ENCODE data around the gene NPAS3. TPM values are rescaled to one million over a fixed set of nuclear protein-coding genes. Genes with fewer than 3 reads are reported as not detected.

NPAS3 gene
- total and polyA plus RNA-seq, 2 of the 8 experiments (the other 6 are each of a cell fraction or from before 2014, with no cell fraction given), result 0.11 to 0.60 TPM

DNA sequence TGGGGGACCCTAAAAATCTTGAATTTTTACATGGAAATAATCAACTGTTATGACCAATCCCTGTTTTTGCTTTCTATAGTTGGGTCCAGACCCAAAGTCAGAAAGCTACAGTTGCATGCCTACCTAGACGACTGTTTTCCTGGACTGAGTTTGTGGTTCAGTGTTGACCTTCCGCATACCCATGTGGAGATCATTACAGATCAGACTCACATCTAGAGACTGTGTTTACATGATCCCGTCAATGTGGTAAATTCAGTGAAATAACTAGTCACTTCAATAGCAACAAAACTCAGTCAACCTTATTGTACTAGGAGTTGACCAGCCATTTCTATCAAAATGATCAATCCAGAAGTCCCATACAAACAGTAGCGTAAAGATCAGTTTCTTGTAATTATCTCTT lies 754.6 kb downstream of the NPAS3 start:
- ChIA-PET CTCF (ENCODE audit: partially characterized antibody) (interaction anchor here (0.6 to 0.7 kb wide), 3 partner anchors 125 to 673 kb away, joined by 3 read pairs; no protein-coding TSS in a partner anchor), POLR2A (ENCODE audit: partially characterized antibody) (no interaction called here)
- FAIRE-seq (no peak), DNase-seq (ENCODE audit: low read depth in 1 of 2, low spot score in 2 of 2) (no peak)
- Histone ChIP-seq H4K91ac (replicated peaks; ENCODE audit: insufficient read length, low read length) (no peak overlapping the region), H3K4me3 (ENCODE audit: extremely low read depth in 1 of 4, insufficient read depth in 2 of 4, low read depth in 3 of 4, low read length in 4 of 4) (no peak overlapping the region), H3K4me2 (ENCODE audit: insufficient read depth in 1 of 2, low read depth in 2 of 2, low read length in 2 of 2) (no peak overlapping the region), H4K8ac (ENCODE audit: extremely low read depth, insufficient read depth, low read length) (no peak overlapping the region), H3K27me3 (replicated peaks in 1 of 4; ENCODE audit: control insufficient read depth in 3 of 4, extremely low read depth in 1 of 4, insufficient read depth in 3 of 4, low read length in 3 of 4) (no peaks in the 10 kb centered on the region), H3K23me2 (ENCODE audit: low read depth, low read length) (no peaks in the 10 kb centered on the region), H2BK15ac (ENCODE audit: low read length) (no peak overlapping the region), H2AFZ (ENCODE audit: low read length) (no peak overlapping the region), H3K18ac (ENCODE audit: extremely low read depth, low read length) (no peak overlapping the region), H2BK120ac (replicated peaks; ENCODE audit: low read depth, low read length) (no peak overlapping the region), H3K79me2 (ENCODE audit: control insufficient read depth in 1 of 2, insufficient read depth in 2 of 2, low read length in 2 of 2) (no peaks in the 10 kb centered on the region), H3K4ac (replicated peaks; ENCODE audit: insufficient read length, low read depth, low read length) (no peak overlapping the region), H2BK5ac (ENCODE audit: low read depth, low read length) (no peak overlapping the region), H3K56ac (replicated peaks; ENCODE audit: insufficient read length, low read depth, low read length) (no peak overlapping the region), H3K36me3 (ENCODE audit: control insufficient read depth in 2 of 4, insufficient read depth in 4 of 4, low read length in 3 of 4) (no peaks in the 10 kb centered on the region), H2BK20ac (ENCODE audit: low read length) (no peak overlapping the region), H4K5ac (ENCODE audit: insufficient read length, low read depth, low read length) (no peak overlapping the region), H4K20me1 (replicated peaks in 1 of 2; ENCODE audit: control insufficient read depth in 1 of 2, insufficient read depth in 2 of 2, low read length in 2 of 2) (no peaks in the 10 kb centered on the region), H3K9me3 (ENCODE audit: insufficient read depth in 2 of 2, low read depth in 1 of 2, low read length in 1 of 2) (no peaks in the 10 kb centered on the region), H3K9ac (replicated peaks in 1 of 4; ENCODE audit: extremely low read depth in 1 of 4, low read depth in 3 of 4, low read length in 3 of 4) (no peak overlapping the region), H3K14ac (ENCODE audit: insufficient read length) (no peak overlapping the region), H3K79me1 (ENCODE audit: low read depth, low read length) (no peaks in the 10 kb centered on the region), H2BK12ac (ENCODE audit: low read depth, low read length) (no peak overlapping the region), H2AK5ac (ENCODE audit: low read depth, low read length) (no peak overlapping the region), H3K27ac (ENCODE audit: low read depth, low read length) (no peak overlapping the region), H3K23ac (ENCODE audit: insufficient read length) (no peak overlapping the region), H3K4me1 (replicated peaks in 1 of 4; ENCODE audit: control insufficient read depth in 3 of 4, insufficient read depth in 4 of 4, low read length in 3 of 4) (no peaks in the 10 kb centered on the region)
- WGBS, 2 experiments (ENCODE audit: extremely low coverage in 1 of 2, insufficient coverage in 1 of 2, insufficient read length in 1 of 2, insufficient replicate concordance in 2 of 2, low coverage in 1 of 2, low lambda C conversion rate in 2 of 2, missing lambda C conversion rate in 1 of 2), result 96% methylated on average over 4 of the region's 4 CpGs; no CpG with 5 or more reads in 1 of the 2 experiments
- no peak for TF ChIP-seq BACH1 (IDR thresholded peaks at IDR 0.05; ENCODE audit: low read length)
- TF ChIP-seq RNF2 (IDR thresholded peaks at IDR 0.05; ENCODE audit: borderline replicate concordance, low read depth, low read length, missing control alignments, poor library complexity, severe bottlenecking), result no peak

Data from H1 (cell line).